Natural killer cell (primary cell): ENCODE data around the gene ALG11. TPM values are rescaled to one million over a fixed set of nuclear protein-coding genes. Genes with fewer than 3 reads are reported as not detected.

Experiments
- ATAC-seq, 3 donors: fragments of 150-1000 bp in 2 of 3; fragments of 200-7000 bp in 1 of 3; cut with Tn5 transposase; 1 replicate in 1 of 3; 2 replicates in 2 of 3; pipeline ENCODE4 v1.10.0; 2021; ENCODE audit warnings: mild to moderate bottlenecking in 2 of 3, moderate library complexity in 2 of 3
- DNase-seq, 2 donors: peaks; one replicate each; pipeline versions ENCODE4 v3.0.0 to v3.0.0-alpha.2; 2013 to 2021; ENCODE audit warnings: mixed read lengths in 1 of 2
- H3K27ac ChIP-seq: one replicate; pipeline ENCODE4 v1.5.1; 2013; ENCODE audit warnings: mild to moderate bottlenecking, low read length
- H3K27me3 ChIP-seq: one replicate; pipeline ENCODE4 v1.6.1; 2013; ENCODE audit warnings: low read length; ENCODE audit not compliant: control insufficient read depth, insufficient read depth
- H3K36me3 ChIP-seq: one replicate; pipeline ENCODE4 v1.6.1; 2013; ENCODE audit warnings: low read length; ENCODE audit not compliant: control insufficient read depth, insufficient read depth
- H3K4me1 ChIP-seq: one replicate; pipeline ENCODE4 v1.6.1; 2013; ENCODE audit warnings: low read length; ENCODE audit not compliant: control insufficient read depth, insufficient read depth
- H3K4me3 ChIP-seq: one replicate; pipeline ENCODE4 v1.5.1; 2013; ENCODE audit warnings: low read length
- H3K9me3 ChIP-seq: one replicate; pipeline ENCODE4 v1.6.1; 2013; ENCODE audit warnings: low read length; ENCODE audit not compliant: control insufficient read depth, insufficient read depth
- H3K27ac Mint-ChIP-seq, 2 donors: one replicate each; pipeline ENCODE4 v1.8.0; 2022; ENCODE audit warnings: mild to moderate bottlenecking in 2 of 2, mixed read lengths in 2 of 2, moderate library complexity in 1 of 2
- H3K27me3 Mint-ChIP-seq, 2 donors: one replicate each; pipeline ENCODE4 v1.8.0; 2022; ENCODE audit warnings: low read depth in 2 of 2, mixed read lengths in 2 of 2
- H3K36me3 Mint-ChIP-seq: one replicate; pipeline ENCODE4 v1.8.0; 2022; ENCODE audit warnings: mixed read lengths
- H3K4me1 Mint-ChIP-seq, 2 donors: one replicate each; pipeline ENCODE4 v1.8.0; 2022; ENCODE audit warnings: mixed read lengths in 2 of 2
- H3K4me3 Mint-ChIP-seq: one replicate; pipeline ENCODE4 v1.8.0; 2022; ENCODE audit warnings: mild to moderate bottlenecking, moderate library complexity, mixed read lengths
- H3K9me3 Mint-ChIP-seq, 2 donors: one replicate each; pipeline ENCODE4 v1.8.0; 2022; ENCODE audit warnings: mixed read lengths in 2 of 2
- CTCF ChIP-seq: fragments of 200-600 bp; IDR thresholded peaks from one replicate; pipeline ENCODE4 v1.8.0; 2022; ENCODE audit warnings: antibody characterized with exemption
- WGBS: methylation state at CpG from one replicate; pipeline ENCODE4 v1.1.7; 2013; ENCODE audit warnings: missing lambda C conversion rate; ENCODE audit not compliant: insufficient coverage; 5-methylcytosine and 5-hydroxymethylcytosine counted together
- intact Hi-C: fragments of 100-400 bp; cut with micrococcal nuclease; formaldehyde crosslinking; loops from one replicate; pipeline ENCODE4 v1.14.2; 2022
- total RNA-seq, 4 donors: library from RNA; stranded (reverse); fragments of 120-200 nt in 1 of 4; gene quantifications; one replicate each; pipeline versions ENCODE4 v1.2.3 to v1.2.4, GENCODE V29; 2013 to 2022

Gene ALG11
- total RNA-seq, 3 donors from 2014 or later (not counting 1 experiment from before 2014, with no cell fraction given) = 30.8 to 35.8 (median 35.2) TPM

- WGBS = 85% methylated on average over 7 of the region's 7 CpGs
- no peaks in the 10 kb centered on the region for H3K9me3 ChIP-seq
- peaks cover 30 to 36% of the 10 kb centered on the region in 2 donors for H3K27me3 Mint-ChIP-seq
- intact Hi-C loops = no loop called here
- no peaks in the 10 kb centered on the region for H3K36me3 Mint-ChIP-seq
- H3K27ac ChIP-seq = no peak overlapping the region
- DNase-seq (no peak), ATAC-seq (no peak)
- H3K4me3 ChIP-seq = no peak overlapping the region
- H3K4me1 Mint-ChIP-seq = no peaks in the 10 kb centered on the region
- H3K36me3 ChIP-seq = no peaks in the 10 kb centered on the region
- no peak overlapping the region for H3K4me3 Mint-ChIP-seq
- H3K9me3 Mint-ChIP-seq = no peaks in the 10 kb centered on the region
- no peak for TF ChIP-seq CTCF
- H3K27ac Mint-ChIP-seq = no peak overlapping the region
- H3K27me3 ChIP-seq = no peaks in the 10 kb centered on the region
- H3K4me1 ChIP-seq = no peaks in the 10 kb centered on the region
Measured at GRCh38 chr13:52004511-52005170, 7.6 kb upstream of the ALG11 start.

GRCh38 chr13:52005841-52006522 lies 6.2 kb upstream of the ALG11 start:
- H3K9me3 Mint-ChIP-seq = no peaks in the 10 kb centered on the region
- peaks cover 5% of the 10 kb centered on the region for H3K27me3 ChIP-seq
- DNase-seq = no peak
- no peak for ATAC-seq
- peaks cover 2 to 3% of the 10 kb centered on the region in 2 donors for H3K4me1 Mint-ChIP-seq
- H3K36me3 ChIP-seq = no peaks in the 10 kb centered on the region
- H3K27ac ChIP-seq = no peak overlapping the region
- peaks cover 33 to 40% of the 10 kb centered on the region in 2 donors for H3K27me3 Mint-ChIP-seq
- no peaks in the 10 kb centered on the region for H3K9me3 ChIP-seq
- H3K4me3 Mint-ChIP-seq = no peak overlapping the region
- H3K27ac Mint-ChIP-seq = no peak overlapping the region
- intact Hi-C loops = no loop called here
- TF ChIP-seq CTCF = no peak
- H3K4me1 ChIP-seq = peaks cover 3% of the 10 kb centered on the region
- H3K4me3 ChIP-seq = no peak overlapping the region
- WGBS = 88% methylated on average over 12 of the region's 13 CpGs
- H3K36me3 Mint-ChIP-seq = no peaks in the 10 kb centered on the region

GRCh38 chr13:52006523-52007245 lies 5.5 kb upstream of the ALG11 start:
- no peaks in the 10 kb centered on the region for H3K9me3 Mint-ChIP-seq
- H3K4me1 Mint-ChIP-seq = peaks cover 7% of the 10 kb centered on the region in 2 donors
- H3K4me3 ChIP-seq = no peak overlapping the region
- H3K36me3 ChIP-seq = no peaks in the 10 kb centered on the region
- intact Hi-C loops = no loop called here
- DNase-seq (no peak), ATAC-seq (no peak)
- peaks cover 9% of the 10 kb centered on the region for H3K4me1 ChIP-seq
- 83% methylated on average over 6 of the region's 8 CpGs for WGBS
- H3K27me3 ChIP-seq = peaks cover 8% of the 10 kb centered on the region
- no peak for TF ChIP-seq CTCF
- H3K9me3 ChIP-seq = no peaks in the 10 kb centered on the region
- no peaks in the 10 kb centered on the region for H3K36me3 Mint-ChIP-seq
- no peak overlapping the region for H3K27ac Mint-ChIP-seq
- H3K27ac ChIP-seq = no peak overlapping the region
- peaks cover 34 to 43% of the 10 kb centered on the region in 2 donors for H3K27me3 Mint-ChIP-seq
- H3K4me3 Mint-ChIP-seq = no peak overlapping the region
